HepG2 (cell line): ENCODE measurements around the gene EXPH5. TPM values are rescaled to one million over a fixed set of nuclear protein-coding genes. Genes with fewer than 3 reads are reported as not detected.

Experiments
- DPF2 ChIP-seq: sonication (generic); formaldehyde crosslinking; IDR thresholded peaks from 2 replicates; pipeline ENCODE4 v1.4.0; 2020; ENCODE audit warnings: mild to moderate bottlenecking, low read depth, missing genetic modification reagents, borderline replicate concordance
- GABPB1 ChIP-seq: IDR thresholded peaks from 2 replicates; pipeline ENCODE4 v1.6.1; 2016; ENCODE audit warnings: mild to moderate bottlenecking, missing genetic modification reagents, moderate library complexity, missing compliant biosample characterization
- KDM5B ChIP-seq: sonication (generic); formaldehyde crosslinking; IDR thresholded peaks from 2 replicates; pipeline ENCODE4 v1.4.0; 2020; ENCODE audit warnings: missing genetic modification reagents, mild to moderate bottlenecking, borderline replicate concordance
- SAP130 ChIP-seq: IDR thresholded peaks from 2 replicates; pipeline ENCODE4 v1.6.1; 2016; ENCODE audit warnings: low read depth
- TBX2 ChIP-seq: sonication (generic); formaldehyde crosslinking; IDR thresholded peaks from 2 replicates; pipeline ENCODE4 v1.5.0; 2020; ENCODE audit warnings: missing genetic modification reagents, mild to moderate bottlenecking, borderline replicate concordance
- ZFP62 ChIP-seq: sonication (generic); formaldehyde crosslinking; IDR thresholded peaks from 2 replicates; pipeline ENCODE4 v1.4.0; 2020; ENCODE audit warnings: missing genetic modification reagents
- ZNF225 ChIP-seq: sonication (generic); formaldehyde crosslinking; IDR thresholded peaks from 2 replicates; pipeline ENCODE4 v1.4.0; 2020; ENCODE audit warnings: mild to moderate bottlenecking, missing genetic modification reagents
- ZNF292 ChIP-seq: sonication (generic); formaldehyde crosslinking; IDR thresholded peaks from 2 replicates; pipeline ENCODE4 v1.8.1; 2022; ENCODE audit warnings: mild to moderate bottlenecking, low read depth, missing genetic modification reagents, borderline replicate concordance
- ZNF556 ChIP-seq: sonication (generic); formaldehyde crosslinking; IDR thresholded peaks from 2 replicates; pipeline ENCODE4 v1.4.0; 2020; ENCODE audit warnings: mild to moderate bottlenecking, missing genetic modification reagents, borderline replicate concordance
- ZNF777 ChIP-seq: sonication (generic); formaldehyde crosslinking; IDR thresholded peaks from 2 replicates; pipeline ENCODE4 v1.4.0; 2020; ENCODE audit warnings: missing genetic modification reagents
- polyA plus RNA-seq, 8 experiments: library from polyadenylated mRNA; depleted of rRNA in 3 of 8; stranded (reverse) in 7 of 8; unstranded in 1 of 8; fragments of >200 nt; fragmentation: Illumina TruSeq in 4 of 8; extraction: Trizol in 4 of 8; gene quantifications; 2 replicates each; pipeline versions ENCODE4 v1.2.1 to v1.2.3, GENCODE V29; 2011 to 2016; ENCODE audit warnings: low read depth in 4 of 8, missing spikeins in 1 of 8, mixed read lengths in 1 of 8; ENCODE audit not compliant: insufficient read depth in 1 of 8
- total RNA-seq, 5 experiments: library from RNA; depleted of rRNA; stranded (reverse); fragments of >200 nt; fragmentation: Illumina TruSeq; extraction: Trizol; gene quantifications; 2 replicates each; pipeline ENCODE4 v1.2.3, GENCODE V29; 2016; ENCODE audit warnings: low read depth in 1 of 5
- TF ChIP-seq, protein P1 (sequence below): sonication (generic); formaldehyde crosslinking; IDR thresholded peaks from 2 replicates; pipeline ENCODE4 v1.5.0; 2020; ENCODE audit warnings: mild to moderate bottlenecking, low read depth, missing genetic modification reagents, borderline replicate concordance
- TF ChIP-seq, protein P2 (sequence below): sonication (generic); formaldehyde crosslinking; IDR thresholded peaks from 2 replicates; pipeline ENCODE4 v1.5.1; 2020; ENCODE audit warnings: mild to moderate bottlenecking, missing genetic modification reagents, moderate library complexity
- TF ChIP-seq, protein P3 (sequence below): IDR thresholded peaks from 2 replicates; pipeline ENCODE4 v1.6.1; 2012; ENCODE audit warnings: inconsistent platforms
- TF ChIP-seq, protein P4 (sequence below): sonication (generic); formaldehyde crosslinking; IDR thresholded peaks from 2 replicates; pipeline ENCODE4 v1.4.0; 2020; ENCODE audit warnings: mild to moderate bottlenecking, missing genetic modification reagents, borderline replicate concordance

The EXPH5 gene
- total and polyA plus RNA-seq, 2 of the 13 experiments (the other 11 are each of a cell fraction or from before 2014, with no cell fraction given): under 0.01 to 0.02 TPM

DNA sequence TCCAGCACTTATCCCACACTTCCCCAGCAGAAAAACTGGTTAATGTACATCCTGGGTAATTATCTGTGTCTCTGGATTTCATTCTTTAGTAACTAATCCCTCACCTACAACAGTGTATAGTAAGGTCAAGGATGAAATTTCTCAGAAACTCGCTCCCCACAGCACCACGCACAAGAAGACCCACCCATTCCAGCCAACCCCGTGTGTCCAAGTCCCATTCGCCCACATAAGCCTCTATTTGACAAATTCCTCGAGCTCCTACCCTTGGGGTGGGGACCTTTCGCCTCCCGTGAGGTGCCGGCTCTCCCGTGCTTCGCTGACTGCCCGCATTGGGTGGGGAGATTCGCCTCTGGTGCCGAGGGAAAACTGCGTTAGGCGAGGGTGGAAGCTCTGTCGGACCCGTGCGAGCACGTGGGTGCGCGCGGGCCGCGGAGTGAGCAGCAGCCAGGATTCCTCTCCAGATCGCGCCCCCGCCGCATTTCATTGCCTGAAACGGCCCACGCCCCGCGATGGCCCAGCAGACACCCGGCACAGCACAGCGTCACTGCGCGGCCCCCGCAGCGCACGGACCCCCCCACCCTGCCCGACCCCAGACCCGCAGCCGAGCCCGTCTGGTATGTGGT, 866 bp downstream of the EXPH5 start (continued):
- TF ChIP-seq TBX2 (CRISPR knock-in tag) (0 out of 2 replicates have a peak, but pooled peaks have one; percentile 20), ZNF777 (CRISPR knock-in tag) (no peak), DPF2 (CRISPR knock-in tag) (no peak), GABPB1 (CRISPR knock-in tag) (peak; percentile 35; the same call in 1 of the 2 replicates), ZNF292 (no peak), ZNF556 (CRISPR knock-in tag) (no peak), ZNF225 (0 out of 2 replicates have a peak, but pooled peaks have one; percentile 6), SAP130 (no peak), KDM5B (CRISPR knock-in tag) (0 out of 2 replicates have a peak, but pooled peaks have one; percentile 26), ZFP62 (no peak)
- TF ChIP-seq, protein P1, sequence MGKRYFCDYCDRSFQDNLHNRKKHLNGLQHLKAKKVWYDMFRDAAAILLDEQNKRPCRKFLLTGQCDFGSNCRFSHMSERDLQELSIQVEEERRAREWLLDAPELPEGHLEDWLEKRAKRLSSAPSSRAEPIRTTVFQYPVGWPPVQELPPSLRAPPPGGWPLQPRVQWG: no peak
- TF ChIP-seq, protein P2, sequence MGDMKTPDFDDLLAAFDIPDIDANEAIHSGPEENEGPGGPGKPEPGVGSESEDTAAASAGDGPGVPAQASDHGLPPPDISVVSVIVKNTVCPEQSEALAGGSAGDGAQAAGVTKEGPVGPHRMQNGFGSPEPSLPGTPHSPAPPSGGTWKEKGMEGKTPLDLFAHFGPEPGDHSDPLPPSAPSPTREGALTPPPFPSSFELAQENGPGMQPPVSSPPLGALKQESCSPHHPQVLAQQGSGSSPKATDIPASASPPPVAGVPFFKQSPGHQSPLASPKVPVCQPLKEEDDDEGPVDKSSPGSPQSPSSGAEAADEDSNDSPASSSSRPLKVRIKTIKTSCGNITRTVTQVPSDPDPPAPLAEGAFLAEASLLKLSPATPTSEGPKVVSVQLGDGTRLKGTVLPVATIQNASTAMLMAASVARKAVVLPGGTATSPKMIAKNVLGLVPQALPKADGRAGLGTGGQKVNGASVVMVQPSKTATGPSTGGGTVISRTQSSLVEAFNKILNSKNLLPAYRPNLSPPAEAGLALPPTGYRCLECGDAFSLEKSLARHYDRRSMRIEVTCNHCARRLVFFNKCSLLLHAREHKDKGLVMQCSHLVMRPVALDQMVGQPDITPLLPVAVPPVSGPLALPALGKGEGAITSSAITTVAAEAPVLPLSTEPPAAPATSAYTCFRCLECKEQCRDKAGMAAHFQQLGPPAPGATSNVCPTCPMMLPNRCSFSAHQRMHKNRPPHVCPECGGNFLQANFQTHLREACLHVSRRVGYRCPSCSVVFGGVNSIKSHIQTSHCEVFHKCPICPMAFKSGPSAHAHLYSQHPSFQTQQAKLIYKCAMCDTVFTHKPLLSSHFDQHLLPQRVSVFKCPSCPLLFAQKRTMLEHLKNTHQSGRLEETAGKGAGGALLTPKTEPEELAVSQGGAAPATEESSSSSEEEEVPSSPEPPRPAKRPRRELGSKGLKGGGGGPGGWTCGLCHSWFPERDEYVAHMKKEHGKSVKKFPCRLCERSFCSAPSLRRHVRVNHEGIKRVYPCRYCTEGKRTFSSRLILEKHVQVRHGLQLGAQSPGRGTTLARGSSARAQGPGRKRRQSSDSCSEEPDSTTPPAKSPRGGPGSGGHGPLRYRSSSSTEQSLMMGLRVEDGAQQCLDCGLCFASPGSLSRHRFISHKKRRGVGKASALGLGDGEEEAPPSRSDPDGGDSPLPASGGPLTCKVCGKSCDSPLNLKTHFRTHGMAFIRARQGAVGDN (CRISPR knock-in tag): peak; percentile 73
- TF ChIP-seq, protein P3, sequence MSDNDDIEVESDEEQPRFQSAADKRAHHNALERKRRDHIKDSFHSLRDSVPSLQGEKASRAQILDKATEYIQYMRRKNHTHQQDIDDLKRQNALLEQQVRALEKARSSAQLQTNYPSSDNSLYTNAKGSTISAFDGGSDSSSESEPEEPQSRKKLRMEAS: peak; percentile 74
- TF ChIP-seq, protein P4, sequence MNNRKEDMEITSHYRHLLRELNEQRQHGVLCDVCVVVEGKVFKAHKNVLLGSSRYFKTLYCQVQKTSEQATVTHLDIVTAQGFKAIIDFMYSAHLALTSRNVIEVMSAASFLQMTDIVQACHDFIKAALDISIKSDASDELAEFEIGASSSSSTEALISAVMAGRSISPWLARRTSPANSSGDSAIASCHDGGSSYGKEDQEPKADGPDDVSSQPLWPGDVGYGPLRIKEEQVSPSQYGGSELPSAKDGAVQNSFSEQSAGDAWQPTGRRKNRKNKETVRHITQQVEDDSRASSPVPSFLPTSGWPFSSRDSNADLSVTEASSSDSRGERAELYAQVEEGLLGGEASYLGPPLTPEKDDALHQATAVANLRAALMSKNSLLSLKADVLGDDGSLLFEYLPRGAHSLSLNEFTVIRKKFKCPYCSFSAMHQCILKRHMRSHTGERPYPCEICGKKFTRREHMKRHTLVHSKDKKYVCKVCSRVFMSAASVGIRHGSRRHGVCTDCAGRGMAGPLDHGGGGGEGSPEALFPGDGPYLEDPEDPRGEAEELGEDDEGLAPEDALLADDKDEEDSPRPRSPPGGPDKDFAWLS: no peak
- TF ChIP-seq, all 625 proteins: peak for 18
